GM23338 (cell line): Measurements from ENCODE around the gene PLPP4. TPM values are rescaled to one million over a fixed set of nuclear protein-coding genes. Genes with fewer than 3 reads are reported as not detected.

ENCODE experiments used
- ATAC-seq: fragments of 200-7000 bp; cut with Tn5 transposase; 3 replicates; pipeline ENCODE4 v1.9.1; 2020
- DNase-seq: peaks from one replicate; pipeline ENCODE4 v3.0.0-alpha.2; 2015; ENCODE audit warnings: low spot score
- H2AFZ ChIP-seq: fragments of 200-600 bp; sonication (generic); 2 replicates; pipeline ENCODE4 v1.8.0; 2016; ENCODE audit warnings: antibody characterized with exemption, mild to moderate bottlenecking, moderate library complexity
- H3F3A ChIP-seq: fragments of 200-600 bp; sonication (generic); replicated peaks from 2 replicates; pipeline ENCODE4 v1.8.0; 2017; ENCODE audit warnings: antibody characterized with exemption, mixed run types, low read depth
- H3K27ac ChIP-seq: fragments of 200-600 bp; sonication (generic); 2 replicates; pipeline ENCODE4 v1.6.1; 2016; ENCODE audit warnings: low read depth
- H3K27me3 ChIP-seq: fragments of 200-600 bp; sonication (generic); 2 replicates; pipeline ENCODE4 v1.8.0; 2016; ENCODE audit warnings: mild to moderate bottlenecking, mixed run types, moderate library complexity; ENCODE audit not compliant: insufficient read depth
- H3K36me3 ChIP-seq: fragments of 200-600 bp; sonication (generic); 2 replicates; pipeline ENCODE4 v1.8.0; 2016; ENCODE audit warnings: mild to moderate bottlenecking; ENCODE audit not compliant: insufficient read depth
- H3K4me1 ChIP-seq: fragments of 200-600 bp; sonication (generic); 2 replicates; pipeline ENCODE4 v1.8.0; 2016; ENCODE audit warnings: mild to moderate bottlenecking, moderate library complexity; ENCODE audit not compliant: insufficient read depth
- H3K4me2 ChIP-seq: fragments of 200-600 bp; sonication (generic); 2 replicates; pipeline ENCODE4 v1.7.1; 2017; ENCODE audit warnings: mixed run types
- H3K4me3 ChIP-seq: fragments of 200-600 bp; sonication (generic); 2 replicates; pipeline ENCODE4 v1.6.1; 2016; ENCODE audit warnings: mixed run types
- H3K79me2 ChIP-seq: fragments of 200-600 bp; sonication (generic); replicated peaks from 2 replicates; pipeline ENCODE4 v1.8.0; 2017; ENCODE audit warnings: mild to moderate bottlenecking; ENCODE audit not compliant: insufficient read depth
- H3K9me2 ChIP-seq: fragments of 200-600 bp; sonication (generic); 2 replicates; pipeline ENCODE4 v1.8.0; 2017; ENCODE audit not compliant: insufficient read depth
- H4K20me1 ChIP-seq: fragments of 200-600 bp; sonication (generic); replicated peaks from 2 replicates; pipeline ENCODE4 v1.8.0; 2017; ENCODE audit warnings: mild to moderate bottlenecking; ENCODE audit not compliant: insufficient read depth
- H3K27ac Mint-ChIP-seq: 2 replicates; pipeline ENCODE4 v1.8.0; 2020; ENCODE audit warnings: inconsistent platforms, mild to moderate bottlenecking, moderate library complexity, mixed read lengths
- H3K27me3 Mint-ChIP-seq: 3 replicates; pipeline ENCODE4 v1.8.0; 2022; ENCODE audit warnings: low read depth, mild to moderate bottlenecking, moderate library complexity, mixed read lengths, inconsistent platforms; ENCODE audit not compliant: insufficient read depth, poor library complexity
- H3K36me3 Mint-ChIP-seq: 3 replicates; pipeline ENCODE4 v1.8.0; 2021; ENCODE audit warnings: low read depth, mild to moderate bottlenecking, inconsistent platforms, moderate library complexity, mixed read lengths
- H3K4me1 Mint-ChIP-seq: 3 replicates; pipeline ENCODE4 v1.8.0; 2020; ENCODE audit warnings: mild to moderate bottlenecking, inconsistent platforms, mixed read lengths
- H3K4me3 Mint-ChIP-seq: 3 replicates; pipeline ENCODE4 v1.8.0; 2021; ENCODE audit warnings: moderate library complexity, mild to moderate bottlenecking, inconsistent platforms, mixed read lengths
- H3K9me3 Mint-ChIP-seq: 3 replicates; pipeline ENCODE4 v1.8.0; 2020; ENCODE audit warnings: moderate library complexity, mild to moderate bottlenecking, inconsistent platforms, mixed read lengths
- CREB1 ChIP-seq: fragments of 250-450 bp; sonication (Bioruptor Pico); IDR thresholded peaks from 2 replicates; pipeline ENCODE4 v1.5.0; 2020; ENCODE audit warnings: low read depth, mild to moderate bottlenecking, moderate library complexity
- EZH2phosphoT487 ChIP-seq: fragments of 200-600 bp; sonication (generic); IDR thresholded peaks from one replicate; pipeline ENCODE4 v1.8.1; 2018; ENCODE audit warnings: antibody characterized with exemption; ENCODE audit not compliant: unreplicated experiment
- JUNB ChIP-seq: IDR thresholded peaks from one replicate; pipeline ENCODE4 v1.6.1; 2016; ENCODE audit warnings: antibody characterized with exemption; ENCODE audit not compliant: unreplicated experiment
- NANOG ChIP-seq: IDR thresholded peaks from 2 replicates; pipeline ENCODE4 v1.6.1; 2016; ENCODE audit warnings: antibody characterized with exemption, borderline replicate concordance
- POLR2AphosphoS5 ChIP-seq: IDR thresholded peaks from 2 replicates; pipeline ENCODE4 v1.6.1; 2016; ENCODE audit warnings: antibody characterized with exemption, low read depth
- ZNF114 ChIP-seq: fragments of 250-450 bp; sonication (Bioruptor Pico); IDR thresholded peaks from 2 replicates; pipeline ENCODE4 v1.5.0; 2020; ENCODE audit warnings: mild to moderate bottlenecking, moderate library complexity
- ZNF331 ChIP-seq: fragments of 250-450 bp; sonication (Bioruptor Pico); IDR thresholded peaks from 2 replicates; pipeline ENCODE4 v1.5.0; 2020; ENCODE audit warnings: low read depth, mild to moderate bottlenecking, moderate library complexity
- polyA plus RNA-seq: library from polyadenylated mRNA; unstranded; fragments of >200 nt; fragmentation: Nextera tagmentation; extraction: Ambion mirVana; gene quantifications from 2 replicates; pipeline ENCODE4 v1.2.1, GENCODE V29; 2016
- total RNA-seq: library from RNA; depleted of rRNA; stranded (reverse); fragments of >200 nt; shearing (Covaris generic); gene quantifications from 2 replicates; pipeline ENCODE4 v1.2.3, GENCODE V29; 2014
- TF ChIP-seq, protein P1 (sequence below): IDR thresholded peaks from one replicate; pipeline ENCODE4 v1.6.1; 2018; ENCODE audit warnings: antibody characterized with exemption; ENCODE audit not compliant: unreplicated experiment
- TF ChIP-seq, protein P2 (sequence below): IDR thresholded peaks from 2 replicates; pipeline ENCODE4 v1.6.1; 2016; ENCODE audit warnings: antibody characterized with exemption

PLPP4 gene
- total and polyA plus RNA-seq, 2 experiments from 2014 or later, result 0.24 to 0.31 TPM

GRCh38 chr10:120483006-120483405 lies 26.0 kb downstream of the PLPP4 start:
- Mint-ChIP-seq H3K4me1 (no peaks in the 10 kb centered on the region), H3K9me3 (peaks cover 15% of the 10 kb centered on the region), H3K4me3 (no peak overlapping the region), H3K36me3 (peaks cover 7% of the 10 kb centered on the region; the same call in 2 of the 3 replicates), H3K27ac (no peak overlapping the region), H3K27me3 (peaks cover 5% of the 10 kb centered on the region)
- no peak overlapping the region for H2AFZ ChIP-seq
- TF ChIP-seq CREB1 (CRISPR knock-in tag) (no peak), JUNB (no peak)
- no peaks in the 10 kb centered on the region for H4K20me1 ChIP-seq
- no peaks in the 10 kb centered on the region; the same call in 1 of the 2 replicates for H3K9me2 ChIP-seq
- no peak overlapping the region for H3K4me3 ChIP-seq
- H3K4me2 ChIP-seq, result no peak overlapping the region
- no peak overlapping the region for H3K27ac ChIP-seq
- H3K27me3 ChIP-seq, result no peaks in the 10 kb centered on the region
- no peaks in the 10 kb centered on the region for H3K79me2 ChIP-seq
- DNase-seq (no peak), ATAC-seq (no peak)
- no peaks in the 10 kb centered on the region for H3F3A ChIP-seq
- no peaks in the 10 kb centered on the region for H3K4me1 ChIP-seq
- H3K36me3 ChIP-seq, result no peaks in the 10 kb centered on the region

GRCh38 chr10:120483651-120484301 lies 26.7 kb downstream of the PLPP4 start:
- H3K27ac Mint-ChIP-seq, result no peak overlapping the region
- no peak overlapping the region for H3K27ac ChIP-seq
- no peaks in the 10 kb centered on the region; the same call in 1 of the 2 replicates for H3K9me2 ChIP-seq
- no peaks in the 10 kb centered on the region for H3K79me2 ChIP-seq
- DNase-seq (no peak), ATAC-seq (no peak)
- peaks cover 7% of the 10 kb centered on the region; the same call in 2 of the 3 replicates for H3K36me3 Mint-ChIP-seq
- TF ChIP-seq JUNB, result no peak
- no peak for TF ChIP-seq POLR2AphosphoS5
- no peak for TF ChIP-seq CREB1 (CRISPR knock-in tag)
- TF ChIP-seq NANOG, result no peak
- TF ChIP-seq, protein P1, sequence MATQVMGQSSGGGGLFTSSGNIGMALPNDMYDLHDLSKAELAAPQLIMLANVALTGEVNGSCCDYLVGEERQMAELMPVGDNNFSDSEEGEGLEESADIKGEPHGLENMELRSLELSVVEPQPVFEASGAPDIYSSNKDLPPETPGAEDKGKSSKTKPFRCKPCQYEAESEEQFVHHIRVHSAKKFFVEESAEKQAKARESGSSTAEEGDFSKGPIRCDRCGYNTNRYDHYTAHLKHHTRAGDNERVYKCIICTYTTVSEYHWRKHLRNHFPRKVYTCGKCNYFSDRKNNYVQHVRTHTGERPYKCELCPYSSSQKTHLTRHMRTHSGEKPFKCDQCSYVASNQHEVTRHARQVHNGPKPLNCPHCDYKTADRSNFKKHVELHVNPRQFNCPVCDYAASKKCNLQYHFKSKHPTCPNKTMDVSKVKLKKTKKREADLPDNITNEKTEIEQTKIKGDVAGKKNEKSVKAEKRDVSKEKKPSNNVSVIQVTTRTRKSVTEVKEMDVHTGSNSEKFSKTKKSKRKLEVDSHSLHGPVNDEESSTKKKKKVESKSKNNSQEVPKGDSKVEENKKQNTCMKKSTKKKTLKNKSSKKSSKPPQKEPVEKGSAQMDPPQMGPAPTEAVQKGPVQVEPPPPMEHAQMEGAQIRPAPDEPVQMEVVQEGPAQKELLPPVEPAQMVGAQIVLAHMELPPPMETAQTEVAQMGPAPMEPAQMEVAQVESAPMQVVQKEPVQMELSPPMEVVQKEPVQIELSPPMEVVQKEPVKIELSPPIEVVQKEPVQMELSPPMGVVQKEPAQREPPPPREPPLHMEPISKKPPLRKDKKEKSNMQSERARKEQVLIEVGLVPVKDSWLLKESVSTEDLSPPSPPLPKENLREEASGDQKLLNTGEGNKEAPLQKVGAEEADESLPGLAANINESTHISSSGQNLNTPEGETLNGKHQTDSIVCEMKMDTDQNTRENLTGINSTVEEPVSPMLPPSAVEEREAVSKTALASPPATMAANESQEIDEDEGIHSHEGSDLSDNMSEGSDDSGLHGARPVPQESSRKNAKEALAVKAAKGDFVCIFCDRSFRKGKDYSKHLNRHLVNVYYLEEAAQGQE, result no peak
- no peak for TF ChIP-seq ZNF114 (CRISPR knock-in tag)
- no peak overlapping the region for H3K4me3 Mint-ChIP-seq
- H3K27me3 Mint-ChIP-seq, result peaks cover 8% of the 10 kb centered on the region
- no peaks in the 10 kb centered on the region for H4K20me1 ChIP-seq
- no peak overlapping the region for H3K4me2 ChIP-seq
- no peaks in the 10 kb centered on the region for H3F3A ChIP-seq
- peaks cover 15% of the 10 kb centered on the region for H3K9me3 Mint-ChIP-seq
- H2AFZ ChIP-seq, result no peak overlapping the region
- no peaks in the 10 kb centered on the region for H3K27me3 ChIP-seq
- no peaks in the 10 kb centered on the region for H3K36me3 ChIP-seq
- no peak overlapping the region for H3K4me3 ChIP-seq
- no peaks in the 10 kb centered on the region for H3K4me1 ChIP-seq
- H3K4me1 Mint-ChIP-seq, result no peaks in the 10 kb centered on the region

DNA sequence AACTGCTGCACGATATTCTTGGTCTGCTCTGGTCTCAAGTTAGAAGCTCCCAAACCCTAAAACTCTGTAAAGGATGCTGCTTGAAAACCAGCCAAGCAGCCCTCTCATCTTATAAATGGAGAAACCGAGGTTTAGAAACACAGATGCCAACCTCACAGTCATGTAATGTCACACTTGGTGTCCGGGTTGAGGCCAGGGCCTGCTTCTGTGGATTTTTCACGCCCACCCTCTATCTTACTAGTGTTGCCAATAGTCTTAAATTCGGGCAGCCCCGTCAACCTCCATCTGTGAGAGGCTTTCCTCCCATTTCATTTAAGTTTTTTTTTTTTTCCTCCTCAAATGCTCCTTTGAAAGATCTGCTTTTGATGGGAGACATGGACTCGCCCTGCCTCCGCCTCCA lies 28.9 kb downstream of the PLPP4 start:
- Histone ChIP-seq H3K4me1 (no peaks in the 10 kb centered on the region), H2AFZ (no peak overlapping the region), H3K79me2 (no peaks in the 10 kb centered on the region), H3K27me3 (no peaks in the 10 kb centered on the region), H3K36me3 (no peaks in the 10 kb centered on the region), H3K4me3 (no peak overlapping the region), H3K9me2 (no peaks in the 10 kb centered on the region; the same call in 1 of the 2 replicates), H3F3A (no peaks in the 10 kb centered on the region), H4K20me1 (no peaks in the 10 kb centered on the region), H3K27ac (no peak overlapping the region), H3K4me2 (no peak overlapping the region)
- Mint-ChIP-seq H3K9me3 (peaks cover 15% of the 10 kb centered on the region), H3K27ac (no peak overlapping the region), H3K4me1 (peaks cover 7% of the 10 kb centered on the region; the same call in 2 of the 3 replicates), H3K27me3 (peaks cover 8% of the 10 kb centered on the region), H3K36me3 (peaks cover 7% of the 10 kb centered on the region; the same call in 2 of the 3 replicates), H3K4me3 (no peak overlapping the region)
- DNase-seq, result no peak
- ATAC-seq, result no peak
- TF ChIP-seq EZH2phosphoT487 (no peak), ZNF114 (CRISPR knock-in tag) (no peak), CREB1 (CRISPR knock-in tag) (no peak), NANOG (no peak), ZNF331 (CRISPR knock-in tag) (no peak)
- TF ChIP-seq, protein P2, sequence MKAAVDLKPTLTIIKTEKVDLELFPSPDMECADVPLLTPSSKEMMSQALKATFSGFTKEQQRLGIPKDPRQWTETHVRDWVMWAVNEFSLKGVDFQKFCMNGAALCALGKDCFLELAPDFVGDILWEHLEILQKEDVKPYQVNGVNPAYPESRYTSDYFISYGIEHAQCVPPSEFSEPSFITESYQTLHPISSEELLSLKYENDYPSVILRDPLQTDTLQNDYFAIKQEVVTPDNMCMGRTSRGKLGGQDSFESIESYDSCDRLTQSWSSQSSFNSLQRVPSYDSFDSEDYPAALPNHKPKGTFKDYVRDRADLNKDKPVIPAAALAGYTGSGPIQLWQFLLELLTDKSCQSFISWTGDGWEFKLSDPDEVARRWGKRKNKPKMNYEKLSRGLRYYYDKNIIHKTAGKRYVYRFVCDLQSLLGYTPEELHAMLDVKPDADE, result no peak
- TF ChIP-seq, protein P1, result no peak
